RWPE1 (cell line): ENCODE data around the gene ELAVL1.

Experiments
- CTCF ChIA-PET: fragments of 350-600 bp; sonication (Branson Sonifier 250); formaldehyde crosslinking; extraction: SDS; loops from one replicate; lab custom pipeline; 2021; lab: Yijun Ruan, JAX
- POLR2A ChIA-PET: fragments of 400-600 bp; formaldehyde crosslinking; extraction: SDS; loops from one replicate; lab custom pipeline; 2020; ENCODE audit warnings: antibody characterized with exemption; ENCODE audit not compliant: low non-redundant PET; lab: Yijun Ruan, JAX
- DNase-seq: peaks from one replicate; pipeline ENCODE4 v3.0.0; 2012; ENCODE audit warnings: low spot score
- H3K27ac ChIP-seq: fragments of 450-650 bp; 2 replicates; pipeline ENCODE4 v1.5.1; 2017
- TF ChIP-seq, protein P1 (sequence below): fragments of 450-650 bp; conservative IDR thresholded peaks from 2 replicates; pipeline ENCODE4 v1.5.1; 2017; ENCODE audit warnings: low read depth, mild to moderate bottlenecking

The ELAVL1 gene

DNA sequence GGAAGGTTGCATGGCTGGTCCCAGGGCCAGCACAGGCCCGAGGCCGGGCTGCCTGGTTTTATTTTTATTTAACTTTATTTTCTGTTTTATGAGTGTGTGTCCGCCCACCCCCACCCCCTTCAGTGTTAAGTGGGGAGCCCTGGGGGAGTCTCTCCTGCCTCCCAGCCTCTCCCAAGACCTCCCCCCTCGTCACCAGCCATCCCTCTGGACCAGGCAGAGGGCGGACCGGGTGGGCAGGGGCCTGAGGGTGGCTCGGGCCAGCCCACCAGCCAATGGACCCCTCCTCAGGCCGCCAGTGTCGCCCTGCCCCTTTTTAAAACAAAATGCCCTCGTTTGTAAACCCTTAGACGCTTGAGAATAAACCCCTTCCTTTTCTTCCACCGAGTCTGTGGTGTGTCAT lies 91.3 kb downstream of the ELAVL1 start:
- ChIA-PET CTCF (no interaction called here), POLR2A (no interaction called here)
- TF ChIP-seq, protein P1, sequence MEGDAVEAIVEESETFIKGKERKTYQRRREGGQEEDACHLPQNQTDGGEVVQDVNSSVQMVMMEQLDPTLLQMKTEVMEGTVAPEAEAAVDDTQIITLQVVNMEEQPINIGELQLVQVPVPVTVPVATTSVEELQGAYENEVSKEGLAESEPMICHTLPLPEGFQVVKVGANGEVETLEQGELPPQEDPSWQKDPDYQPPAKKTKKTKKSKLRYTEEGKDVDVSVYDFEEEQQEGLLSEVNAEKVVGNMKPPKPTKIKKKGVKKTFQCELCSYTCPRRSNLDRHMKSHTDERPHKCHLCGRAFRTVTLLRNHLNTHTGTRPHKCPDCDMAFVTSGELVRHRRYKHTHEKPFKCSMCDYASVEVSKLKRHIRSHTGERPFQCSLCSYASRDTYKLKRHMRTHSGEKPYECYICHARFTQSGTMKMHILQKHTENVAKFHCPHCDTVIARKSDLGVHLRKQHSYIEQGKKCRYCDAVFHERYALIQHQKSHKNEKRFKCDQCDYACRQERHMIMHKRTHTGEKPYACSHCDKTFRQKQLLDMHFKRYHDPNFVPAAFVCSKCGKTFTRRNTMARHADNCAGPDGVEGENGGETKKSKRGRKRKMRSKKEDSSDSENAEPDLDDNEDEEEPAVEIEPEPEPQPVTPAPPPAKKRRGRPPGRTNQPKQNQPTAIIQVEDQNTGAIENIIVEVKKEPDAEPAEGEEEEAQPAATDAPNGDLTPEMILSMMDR = no peak
- DNase-seq = no peak
- peak overlapping the region; percentile 24; the same call in 1 of the 2 replicates for H3K27ac ChIP-seq

DNA sequence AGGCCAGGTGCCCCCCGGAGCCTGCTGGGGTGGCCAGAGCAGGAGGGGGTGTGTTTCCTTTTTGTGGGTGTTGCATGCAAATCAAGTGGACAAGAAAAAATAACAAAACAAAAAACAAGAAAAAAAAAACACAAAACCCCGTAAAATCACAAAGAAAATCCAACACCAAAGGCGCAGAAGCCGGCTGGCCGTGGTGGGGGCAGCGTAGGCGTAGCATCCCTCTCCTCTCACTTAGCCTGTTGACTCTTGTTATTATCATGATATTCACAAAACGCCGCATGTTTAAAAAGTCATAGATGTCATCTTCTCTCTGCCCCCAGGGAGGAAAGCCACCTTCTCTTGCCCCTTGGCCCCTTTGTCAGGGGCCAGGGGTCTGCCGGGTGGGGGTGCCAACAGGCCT lies 91.8 kb downstream of the ELAVL1 start:
- ChIA-PET POLR2A (no interaction called here), CTCF (interaction anchor here (0.7 kb wide), 1 partner anchor 350 kb away, joined by 3 read pairs; no protein-coding TSS in a partner anchor)
- no peak for DNase-seq
- TF ChIP-seq, protein P1 = no peak
- peak overlapping the region; percentile 24; the same call in 1 of the 2 replicates for H3K27ac ChIP-seq

DNA sequence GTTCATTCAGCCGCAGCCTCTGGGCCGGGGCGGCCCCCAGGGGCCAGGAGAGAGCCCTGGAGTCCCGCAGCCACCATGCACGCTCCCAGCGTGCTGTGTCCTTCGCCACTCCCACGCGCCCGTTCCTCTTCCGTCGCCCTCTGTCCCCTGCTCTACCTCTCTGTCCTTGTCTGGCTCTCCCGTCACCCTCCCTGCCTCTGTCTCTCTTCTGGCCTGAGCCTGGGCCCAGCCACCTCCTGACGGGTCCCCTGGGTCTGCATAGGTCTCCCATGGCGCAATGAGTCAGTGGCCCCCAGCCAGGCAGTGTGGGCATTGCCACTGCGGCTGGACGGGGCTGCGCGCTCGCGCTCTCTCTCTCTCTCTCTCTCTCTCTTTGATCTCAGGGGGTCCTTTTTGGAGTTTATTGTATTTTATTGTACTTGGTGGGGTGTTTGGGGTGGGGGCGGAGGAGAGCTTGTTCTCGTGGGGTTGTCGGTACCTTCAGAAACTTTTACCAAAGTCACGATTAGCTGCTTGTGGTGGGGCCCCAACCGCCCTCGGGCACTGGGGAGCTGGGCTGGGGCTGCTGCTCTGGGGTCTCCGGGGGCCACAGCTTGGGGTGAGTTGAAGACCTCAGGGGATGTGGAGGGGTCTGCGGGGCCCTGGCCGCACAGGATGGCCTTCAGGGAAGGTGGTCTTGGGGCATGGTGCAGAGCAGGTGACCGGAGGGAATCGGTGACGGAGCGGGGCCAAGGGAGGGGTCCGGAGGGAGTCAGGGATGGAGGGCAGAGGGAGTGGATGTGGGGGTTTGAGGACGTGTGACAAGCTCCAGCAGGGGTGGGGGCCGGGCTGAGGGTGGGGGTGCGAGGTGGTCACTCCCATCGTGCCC lies 92.5 kb downstream of the ELAVL1 start:
- no peak overlapping the region for H3K27ac ChIP-seq
- POLR2A ChIA-PET = interaction anchor here (0.7 kb wide), 1 partner anchor 10 kb away, joined by 3 read pairs; no protein-coding TSS in a partner anchor
- CTCF ChIA-PET = interaction anchor here (0.7 kb wide), 1 partner anchor 351 kb away, joined by 3 read pairs; no protein-coding TSS in a partner anchor
- TF ChIP-seq, protein P1 = no peak
- no peak for DNase-seq

DNA sequence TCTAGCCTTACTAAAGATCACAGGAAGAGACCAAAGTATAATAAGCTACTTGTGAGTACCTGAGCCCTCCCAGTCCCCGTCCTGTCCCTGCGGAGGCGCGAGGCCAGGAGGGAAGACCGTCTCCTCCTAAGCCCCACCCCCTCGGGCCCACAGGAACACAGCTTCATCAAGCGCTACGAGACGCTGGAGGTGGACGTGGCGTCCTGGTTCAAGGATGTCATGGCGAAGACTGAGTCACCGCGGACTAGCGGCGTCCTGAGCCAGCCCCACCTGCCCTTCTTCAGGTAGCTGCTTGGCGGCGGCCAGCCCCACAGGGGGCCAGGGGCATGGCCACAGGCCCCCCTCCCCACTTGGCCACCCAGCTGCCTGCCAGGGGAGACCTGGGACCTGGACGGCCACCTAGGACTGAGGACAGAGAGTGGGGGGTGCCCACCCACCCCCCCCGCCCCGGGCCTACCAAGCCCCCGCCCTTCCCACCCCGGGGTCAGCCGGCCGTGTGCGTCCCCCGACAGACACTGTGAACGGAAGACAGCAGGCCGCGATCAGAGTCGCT lies 93.2 kb downstream of the ELAVL1 start:
- H3K27ac ChIP-seq = peak overlapping the region; percentile 32; the same call in 1 of the 2 replicates
- TF ChIP-seq, protein P1 = no peak
- DNase-seq = no peak
- ChIA-PET POLR2A (no interaction called here), CTCF (interaction anchor here (1.2 kb wide), 1 partner anchor 43 kb away, joined by 3 read pairs; no protein-coding TSS in a partner anchor)

DNA sequence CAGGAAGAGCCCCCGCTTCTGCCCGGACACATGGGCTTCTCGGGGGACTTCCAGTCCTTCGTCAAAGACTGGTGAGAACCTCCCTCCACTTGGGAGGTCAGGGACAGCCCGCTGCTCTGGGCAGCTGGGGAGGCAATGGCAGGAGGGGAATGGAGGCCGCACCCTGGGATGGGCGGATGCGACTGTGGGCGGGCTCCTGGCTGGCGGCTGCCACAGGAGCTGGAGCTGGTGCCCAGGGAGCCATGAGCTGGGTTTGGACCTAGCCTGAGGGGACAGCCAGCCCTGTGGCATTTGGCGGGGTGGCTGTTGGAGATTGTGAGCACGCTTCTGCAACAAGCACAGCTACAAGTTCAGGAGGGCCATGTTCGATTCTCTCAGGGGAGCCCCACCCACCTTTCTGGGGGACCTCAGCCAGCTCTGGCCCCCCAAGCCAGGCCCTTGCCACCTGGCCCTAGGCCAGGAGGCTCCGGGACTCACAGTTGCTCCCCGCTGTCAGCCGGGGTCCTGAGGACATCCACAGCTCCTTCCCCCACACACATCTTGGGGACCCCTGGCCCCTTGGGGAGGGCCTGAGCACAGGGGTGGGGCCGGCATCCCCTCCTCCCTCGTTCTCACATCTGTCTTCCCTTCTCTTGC lies 93.8 kb downstream of the ELAVL1 start:
- CTCF ChIA-PET = interaction anchor here (0.6 to 1.2 kb wide), 4 partner anchors 17 to 470 kb away, joined by 3 to 4 read pairs (median 3); no protein-coding TSS in a partner anchor
- DNase-seq = no peak
- POLR2A ChIA-PET = interaction anchor here (0.8 kb wide), 1 partner anchor 10 kb away, joined by 4 read pairs; no protein-coding TSS in a partner anchor
- TF ChIP-seq, protein P1 = no peak
- H3K27ac ChIP-seq = peak overlapping the region; percentile 32
